Measurements from ENCODE around the gene GRIP2.

GRCh38 chr3:14486460-14486859 lies 53.7 kb downstream of the GRIP2 start:
- no peak for TF ChIP-seq ZFP30 (CRISPR knock-in tag; IDR thresholded peaks at IDR 0.05)
- no peak for TF ChIP-seq ARNTL (CRISPR knock-in tag; IDR thresholded peaks at IDR 0.05; ENCODE audit: borderline replicate concordance, low read depth)
- TF ChIP-seq ESRRG (CRISPR knock-in tag; IDR thresholded peaks at IDR 0.05): no peak
- no peak for TF ChIP-seq ZNF8 (CRISPR knock-in tag; IDR thresholded peaks at IDR 0.05)
